IMR-90 (cell line): ENCODE measurements around the gene GHDC. TPM values are rescaled to one million over a fixed set of nuclear protein-coding genes. Genes with fewer than 3 reads are reported as not detected.

ENCODE experiments used
- ATAC-seq: fragments of 200-7000 bp; cut with Tn5 transposase; 2 replicates; pipeline ENCODE4 v1.9.1; 2020; ENCODE audit warnings: low read depth, mild to moderate bottlenecking, moderate library complexity
- BruUV-seq: library from RNA; stranded (reverse); fragments of 400-500 nt; replicated peaks from 2 replicates; lab custom pipeline; 2021; lab: Mats Ljungman, UMichigan
- CTCF ChIA-PET: fragments of 300-600 bp; formaldehyde crosslinking; extraction: SDS; loops from one replicate; lab custom pipeline; 2021; ENCODE audit warnings: antibody characterized with exemption; lab: Yijun Ruan, JAX
- POLR2A ChIA-PET: fragments of 300-600 bp; sonication (Branson Sonifier 250); formaldehyde crosslinking; loops from one replicate; lab custom pipeline; 2022; ENCODE audit warnings: antibody characterized with exemption; ENCODE audit not compliant: unreplicated experiment; lab: Charles Lee
- DNase-seq: peaks from one replicate; pipeline ENCODE4 v3.0.0; 2013
- H2AFZ ChIP-seq: replicated peaks from 2 replicates; pipeline ENCODE3; 2013; ENCODE audit warnings: low read length, mild to moderate bottlenecking; ENCODE audit not compliant: poor library complexity
- H2AK5ac ChIP-seq: 2 replicates; pipeline ENCODE4 v1.6.1; 2013; ENCODE audit warnings: low read depth, low read length, inconsistent platforms
- H2AK9ac ChIP-seq: replicated peaks from 2 replicates; pipeline ENCODE3; 2013; ENCODE audit warnings: mild to moderate bottlenecking, low read depth, low read length, moderate library complexity; ENCODE audit not compliant: poor library complexity
- H2BK120ac ChIP-seq: 2 replicates; pipeline ENCODE4 v1.6.1; 2013; ENCODE audit warnings: low read depth, low read length, inconsistent platforms
- H2BK15ac ChIP-seq: 3 replicates; pipeline ENCODE4 v1.6.1; 2013; ENCODE audit warnings: low read depth, low read length, inconsistent platforms
- H2BK20ac ChIP-seq: 2 replicates; pipeline ENCODE4 v1.6.1; 2013; ENCODE audit warnings: low read depth, mild to moderate bottlenecking, inconsistent platforms, low read length, moderate library complexity
- H2BK5ac ChIP-seq: 2 replicates; pipeline ENCODE4 v1.6.1; 2013; ENCODE audit warnings: mild to moderate bottlenecking, low read depth, low read length, inconsistent platforms; ENCODE audit not compliant: poor library complexity, severe bottlenecking
- H3K14ac ChIP-seq: replicated peaks from 2 replicates; pipeline ENCODE4 v1.6.1; 2013; ENCODE audit warnings: low read depth, low read length, inconsistent platforms
- H3K18ac ChIP-seq: 2 replicates; pipeline ENCODE4 v1.6.1; 2013; ENCODE audit warnings: low read depth, low read length, control low read depth
- H3K23ac ChIP-seq: 2 replicates; pipeline ENCODE4 v1.6.1; 2013; ENCODE audit warnings: low read depth, low read length, inconsistent platforms
- H3K27ac ChIP-seq: 2 replicates; pipeline ENCODE4 v1.5.1; 2013; ENCODE audit warnings: mild to moderate bottlenecking, control low read depth, low read length; ENCODE audit not compliant: insufficient read depth
- H3K27me3 ChIP-seq: 2 replicates; pipeline ENCODE4 v1.6.1; 2013; ENCODE audit warnings: low read length; ENCODE audit not compliant: control insufficient read depth, insufficient read depth
- H3K36me3 ChIP-seq: 2 replicates; pipeline ENCODE4 v1.6.1; 2013; ENCODE audit warnings: low read length, mixed read lengths; ENCODE audit not compliant: control insufficient read depth, insufficient read depth
- H3K4ac ChIP-seq: 2 replicates; pipeline ENCODE4 v1.6.1; 2013; ENCODE audit warnings: low read depth, low read length, inconsistent platforms
- H3K4me1 ChIP-seq: 2 replicates; pipeline ENCODE4 v1.6.1; 2013; ENCODE audit warnings: low read length, mixed read lengths; ENCODE audit not compliant: control insufficient read depth, insufficient read depth
- H3K4me2 ChIP-seq: 2 replicates; pipeline ENCODE4 v1.6.1; 2013; ENCODE audit warnings: low read depth, mild to moderate bottlenecking, control low read depth, low read length, moderate library complexity
- H3K4me3 ChIP-seq: 2 replicates; pipeline ENCODE4 v1.5.1; 2013; ENCODE audit warnings: low read depth, mild to moderate bottlenecking, control low read depth, low read length, moderate library complexity; ENCODE audit not compliant: insufficient read depth
- H3K56ac ChIP-seq: 2 replicates; pipeline ENCODE4 v1.6.1; 2013; ENCODE audit warnings: low read length, inconsistent platforms; ENCODE audit not compliant: insufficient read depth; ENCODE audit errors: extremely low read depth
- H3K79me1 ChIP-seq, 2 experiments: 2 replicates each; pipeline ENCODE4 v1.6.1; 2013; ENCODE audit warnings: low read length in 2 of 2, inconsistent platforms in 1 of 2, low read depth in 1 of 2
- H3K9ac ChIP-seq: 2 replicates; pipeline ENCODE4 v1.6.1; 2013; ENCODE audit warnings: low read depth, low read length, control low read depth
- H3K9me1 ChIP-seq: 2 replicates; pipeline ENCODE4 v1.6.1; 2013; ENCODE audit warnings: low read length, inconsistent platforms; ENCODE audit not compliant: insufficient read depth
- H3K9me3 ChIP-seq: 2 replicates; pipeline ENCODE4 v1.6.1; 2013; ENCODE audit warnings: low read length; ENCODE audit not compliant: control insufficient read depth, insufficient read depth
- H4K20me1 ChIP-seq: 2 replicates; pipeline ENCODE4 v1.6.1; 2013; ENCODE audit warnings: low read length, inconsistent platforms; ENCODE audit not compliant: insufficient read depth
- H4K5ac ChIP-seq: 2 replicates; pipeline ENCODE4 v1.6.1; 2013; ENCODE audit warnings: mild to moderate bottlenecking, low read depth, low read length, control low read depth
- H4K8ac ChIP-seq, 2 experiments: 2 replicates each; pipeline ENCODE4 v1.6.1; 2013; ENCODE audit warnings: low read depth in 2 of 2, low read length in 2 of 2, control low read depth in 1 of 2, inconsistent platforms in 1 of 2
- H4K91ac ChIP-seq: 2 replicates; pipeline ENCODE4 v1.6.1; 2013; ENCODE audit warnings: low read depth, low read length, inconsistent platforms; ENCODE audit not compliant: insufficient read depth
- BHLHE40 ChIP-seq: fragments of 150-350 bp; IDR thresholded peaks from 2 replicates; pipeline ENCODE4 v1.6.1; 2016; ENCODE audit warnings: mild to moderate bottlenecking, low read depth, low read length
- CEBPB ChIP-seq: IDR thresholded peaks from 2 replicates; pipeline ENCODE4 v1.6.1; 2012; ENCODE audit warnings: low read depth, low read length, improper control_type of control experiment
- MAFK ChIP-seq: IDR thresholded peaks from 2 replicates; pipeline ENCODE4 v1.6.1; 2012; ENCODE audit warnings: low read depth, low read length, improper control_type of control experiment
- WGBS, 2 experiments: methylation state at CpG; one replicate each; pipeline versions ENCODE4 v1.1.5 to v1.1.7; 2013; ENCODE audit warnings: missing lambda C conversion rate in 2 of 2; ENCODE audit not compliant: insufficient read length in 1 of 2; ENCODE audit errors: extremely low coverage in 2 of 2; 5-methylcytosine and 5-hydroxymethylcytosine counted together
- dilution Hi-C: fragments of 300-500 bp; cut with HindIII; formaldehyde crosslinking; loops from one replicate; pipeline ENCODE4 v1.14.3; 2018; ENCODE audit warnings: low sequenced_read_pairs; ENCODE audit not compliant: unreplicated experiment
- in situ Hi-C: fragments of 300-500 bp; cut with MboI; formaldehyde crosslinking; loops from 3 replicates; pipeline ENCODE4 v1.14.3; 2019; ENCODE audit warnings: low sequenced_read_pairs, inconsistent platforms, mixed read lengths
- intact Hi-C: fragments of 100-400 bp; cut with micrococcal nuclease; formaldehyde crosslinking; loops from 2 replicates; pipeline ENCODE4 v1.10.0; 2022
- polyA plus RNA-seq, 3 experiments: library from polyadenylated mRNA; depleted of rRNA; stranded (reverse); fragments of >200 nt; gene quantifications; 2 replicates each; pipeline ENCODE4 v1.2.3, GENCODE V29; 2012; ENCODE audit warnings: low replicate concordance in 1 of 3
- total RNA-seq: library from RNA; depleted of rRNA; stranded (reverse); fragments of >200 nt; gene quantifications from 2 replicates; pipeline ENCODE4 v1.2.3, GENCODE V29; 2012
- TF ChIP-seq, protein P1 (sequence below): conservative IDR thresholded peaks from 2 replicates; pipeline ENCODE4 v1.5.1; 2012; ENCODE audit warnings: mild to moderate bottlenecking, low read depth, low read length, improper control_type of control experiment
- TF ChIP-seq, protein P2 (sequence below): fragments of 150-350 bp; IDR thresholded peaks from 2 replicates; pipeline ENCODE4 v1.6.1; 2016; ENCODE audit warnings: low read depth, mild to moderate bottlenecking, low read length, moderate library complexity, borderline replicate concordance

GHDC gene
- total and polyA plus RNA-seq, 2 of the 4 experiments (the other 2 are of a cell fraction): 5.2 to 8.1 TPM

DNA sequence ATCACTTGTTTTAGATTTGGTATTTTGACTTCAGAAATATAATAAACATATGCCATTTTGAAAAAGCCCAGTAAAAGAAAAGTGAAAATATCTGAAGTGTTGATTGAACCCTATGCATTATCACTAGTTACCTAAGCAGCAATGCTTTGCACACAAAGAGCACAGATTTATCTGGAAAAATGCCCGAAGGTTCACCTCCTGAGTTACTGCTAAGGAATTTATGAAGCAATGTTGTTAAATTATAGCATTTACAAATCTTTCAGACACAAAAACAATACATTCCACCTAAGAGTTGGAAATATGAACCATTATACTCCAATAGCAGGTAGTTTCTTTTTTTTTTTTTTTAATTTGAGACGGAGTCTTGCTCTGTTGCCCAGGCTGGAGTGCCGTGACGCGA, 38.9 kb upstream of the GHDC start:
- no peak overlapping the region for H4K91ac ChIP-seq
- no CpG with 5 or more reads among the region's 5 CpGs for WGBS, 2 experiments
- H2BK15ac ChIP-seq: no peak overlapping the region
- H3K9me3 ChIP-seq: no peaks in the 10 kb centered on the region
- ChIA-PET POLR2A (no interaction called here), CTCF (no interaction called here)
- intact Hi-C loops: no loop called here
- H4K20me1 ChIP-seq: peaks cover 20% of the 10 kb centered on the region
- peaks cover 2% of the 10 kb centered on the region for H3K4me1 ChIP-seq
- in situ Hi-C loops: no loop called here
- no peak overlapping the region for H2BK20ac ChIP-seq
- H2BK5ac ChIP-seq: no peak overlapping the region
- H3K79me1 ChIP-seq: peaks cover 27 to 72% of the 10 kb centered on the region in 2 experiments
- no peak overlapping the region for H3K23ac ChIP-seq
- H2AFZ ChIP-seq: no peak overlapping the region
- no peak overlapping the region for H3K4ac ChIP-seq
- H3K27ac ChIP-seq: no peak overlapping the region
- no peak for ATAC-seq
- no TSS peak for BruUV-seq
- no peaks in the 10 kb centered on the region for H3K27me3 ChIP-seq
- H2BK120ac ChIP-seq: no peak overlapping the region
- dilution Hi-C loops: no loop called here
- no peak overlapping the region for H3K9ac ChIP-seq
- no peak overlapping the region for H2AK5ac ChIP-seq
- H2AK9ac ChIP-seq: no peak overlapping the region
- no peak overlapping the region for H4K8ac ChIP-seq
- no peak overlapping the region for H4K5ac ChIP-seq
- no peak overlapping the region for H3K4me2 ChIP-seq
- H3K4me3 ChIP-seq: no peak overlapping the region
- H3K18ac ChIP-seq: no peak overlapping the region
- H3K14ac ChIP-seq: no peak overlapping the region
- peak; percentile 65 for DNase-seq
- H3K56ac ChIP-seq: no peak overlapping the region
- H3K9me1 ChIP-seq: peaks cover 7% of the 10 kb centered on the region
- peaks cover 1% of the 10 kb centered on the region; the same call in 1 of the 2 replicates for H3K36me3 ChIP-seq
- TF ChIP-seq MAFK: no peak
- peak; percentile 72 for TF ChIP-seq CEBPB
- TF ChIP-seq BHLHE40: no peak
- TF ChIP-seq, protein P1, sequence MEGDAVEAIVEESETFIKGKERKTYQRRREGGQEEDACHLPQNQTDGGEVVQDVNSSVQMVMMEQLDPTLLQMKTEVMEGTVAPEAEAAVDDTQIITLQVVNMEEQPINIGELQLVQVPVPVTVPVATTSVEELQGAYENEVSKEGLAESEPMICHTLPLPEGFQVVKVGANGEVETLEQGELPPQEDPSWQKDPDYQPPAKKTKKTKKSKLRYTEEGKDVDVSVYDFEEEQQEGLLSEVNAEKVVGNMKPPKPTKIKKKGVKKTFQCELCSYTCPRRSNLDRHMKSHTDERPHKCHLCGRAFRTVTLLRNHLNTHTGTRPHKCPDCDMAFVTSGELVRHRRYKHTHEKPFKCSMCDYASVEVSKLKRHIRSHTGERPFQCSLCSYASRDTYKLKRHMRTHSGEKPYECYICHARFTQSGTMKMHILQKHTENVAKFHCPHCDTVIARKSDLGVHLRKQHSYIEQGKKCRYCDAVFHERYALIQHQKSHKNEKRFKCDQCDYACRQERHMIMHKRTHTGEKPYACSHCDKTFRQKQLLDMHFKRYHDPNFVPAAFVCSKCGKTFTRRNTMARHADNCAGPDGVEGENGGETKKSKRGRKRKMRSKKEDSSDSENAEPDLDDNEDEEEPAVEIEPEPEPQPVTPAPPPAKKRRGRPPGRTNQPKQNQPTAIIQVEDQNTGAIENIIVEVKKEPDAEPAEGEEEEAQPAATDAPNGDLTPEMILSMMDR: no peak
- TF ChIP-seq, protein P2, sequence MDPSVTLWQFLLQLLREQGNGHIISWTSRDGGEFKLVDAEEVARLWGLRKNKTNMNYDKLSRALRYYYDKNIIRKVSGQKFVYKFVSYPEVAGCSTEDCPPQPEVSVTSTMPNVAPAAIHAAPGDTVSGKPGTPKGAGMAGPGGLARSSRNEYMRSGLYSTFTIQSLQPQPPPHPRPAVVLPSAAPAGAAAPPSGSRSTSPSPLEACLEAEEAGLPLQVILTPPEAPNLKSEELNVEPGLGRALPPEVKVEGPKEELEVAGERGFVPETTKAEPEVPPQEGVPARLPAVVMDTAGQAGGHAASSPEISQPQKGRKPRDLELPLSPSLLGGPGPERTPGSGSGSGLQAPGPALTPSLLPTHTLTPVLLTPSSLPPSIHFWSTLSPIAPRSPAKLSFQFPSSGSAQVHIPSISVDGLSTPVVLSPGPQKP: no peak
